Subcutaneous preadipocyte (primary cell): Measurements from ENCODE around the gene GPRC6A. TPM values are rescaled to one million over a fixed set of nuclear protein-coding genes. Genes with fewer than 3 reads are reported as not detected.

ENCODE experiments used
- total RNA-seq: library from RNA; depleted of rRNA; stranded (reverse); fragments of >200 nt; gene quantifications from 2 replicates; pipeline ENCODE4 v1.2.3, GENCODE V29; 2012

The GPRC6A gene
- total RNA-seq, result not detected in 2 replicates

GRCh38 chr6:116828983-116829382 lies at the start of gene GPRC6A:
GPRC6A (minus strand) TSS chr6:116829083; CDS start chr6:116829013, 70 bp downstream.

DNA sequence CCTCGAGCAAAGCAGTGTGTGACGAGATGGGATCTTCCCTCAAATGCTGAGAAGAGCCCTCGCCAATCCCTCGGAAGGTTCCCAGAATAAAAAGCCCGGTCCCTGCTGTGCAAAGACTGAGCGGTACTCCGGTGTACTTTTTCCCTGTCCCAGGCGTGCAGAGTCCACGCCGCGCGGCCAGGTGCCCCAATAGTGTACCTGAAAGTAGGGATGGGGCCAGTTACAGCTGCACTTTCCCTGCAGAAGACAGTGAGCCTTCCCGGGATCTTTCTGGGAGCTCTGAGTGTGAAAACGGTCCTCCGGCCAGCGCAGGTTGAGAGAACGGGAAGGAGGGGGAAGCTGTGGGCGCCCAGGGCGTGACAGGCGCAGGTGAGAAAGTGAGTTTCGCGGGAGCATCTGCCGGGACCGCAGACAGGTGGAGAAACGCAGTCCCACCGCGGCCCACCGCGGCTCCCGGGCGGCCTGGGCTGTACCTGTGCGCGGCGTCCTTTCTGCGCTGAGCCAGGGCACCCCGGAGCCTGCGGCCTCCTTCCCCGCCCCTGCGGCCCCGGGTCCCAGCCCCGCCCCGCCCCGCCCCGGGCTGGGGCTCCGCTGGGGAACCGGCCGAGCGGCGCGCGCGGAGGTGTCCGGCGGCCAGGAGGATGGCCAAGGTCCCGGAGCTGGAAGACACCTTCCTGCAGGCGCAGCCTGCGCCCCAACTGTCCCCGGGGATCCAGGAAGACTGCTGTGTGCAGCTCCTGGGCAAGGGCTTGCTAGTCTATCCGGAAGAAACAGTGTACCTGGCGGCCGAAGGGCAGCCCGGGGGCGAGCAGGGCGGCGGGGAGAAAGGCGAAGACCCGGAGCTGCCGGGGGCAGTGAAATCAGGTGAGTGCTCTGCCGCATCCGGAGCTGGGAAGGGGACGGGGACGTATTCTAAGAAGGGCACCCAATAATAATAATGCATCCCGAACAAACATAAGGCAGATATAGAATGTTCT lies 48.0 kb upstream of the GPRC6A start, which contains the start of gene RFX6:
RFX6 (plus strand) TSS at position 608 of the 977 bp plus-strand sequence; CDS start at position 642, 34 bp downstream.

GRCh38 chr6:116764961-116765841 lies 63.7 kb downstream of the GPRC6A start, which contains the start of gene FAM162B:
FAM162B (minus strand) TSS chr6:116765719; CDS start chr6:116765576, 143 bp downstream.

Other genes with a start within 250 kb of the GPRC6A start
- gene RSPH4A, start 212.6 kb downstream of the GPRC6A start, total RNA-seq, result under 0.01 and 0.20 TPM in 2 replicates
- 10.3 and 11.5 TPM in 2 replicates for gene ZUP1, start 160.3 kb downstream of the GPRC6A start, total RNA-seq
- gene KPNA5, start 147.9 kb downstream of the GPRC6A start, total RNA-seq, result 4.4 and 5.1 TPM in 2 replicates
- gene FAM162B, start 63.4 kb downstream of the GPRC6A start, total RNA-seq, result 0.73 and 3.7 TPM in 2 replicates
- gene RFX6, start 48.2 kb upstream of the GPRC6A start, total RNA-seq, result not detected in 2 replicates